GM19372 (cell line): ENCODE data around the gene GUK1.

ENCODE experiments used
- ATAC-seq: cut with Tn5 transposase; IDR thresholded peaks from one replicate; pipeline ENCODE4 v1.9.1; 2021; ENCODE audit warnings: mild to moderate bottlenecking, low read depth, moderate library complexity; ENCODE audit not compliant: unreplicated experiment

Gene GUK1

GRCh38 chr1:228194921-228195812 is 55.1 kb downstream of the GUK1 start:
- no peak for ATAC-seq

DNA sequence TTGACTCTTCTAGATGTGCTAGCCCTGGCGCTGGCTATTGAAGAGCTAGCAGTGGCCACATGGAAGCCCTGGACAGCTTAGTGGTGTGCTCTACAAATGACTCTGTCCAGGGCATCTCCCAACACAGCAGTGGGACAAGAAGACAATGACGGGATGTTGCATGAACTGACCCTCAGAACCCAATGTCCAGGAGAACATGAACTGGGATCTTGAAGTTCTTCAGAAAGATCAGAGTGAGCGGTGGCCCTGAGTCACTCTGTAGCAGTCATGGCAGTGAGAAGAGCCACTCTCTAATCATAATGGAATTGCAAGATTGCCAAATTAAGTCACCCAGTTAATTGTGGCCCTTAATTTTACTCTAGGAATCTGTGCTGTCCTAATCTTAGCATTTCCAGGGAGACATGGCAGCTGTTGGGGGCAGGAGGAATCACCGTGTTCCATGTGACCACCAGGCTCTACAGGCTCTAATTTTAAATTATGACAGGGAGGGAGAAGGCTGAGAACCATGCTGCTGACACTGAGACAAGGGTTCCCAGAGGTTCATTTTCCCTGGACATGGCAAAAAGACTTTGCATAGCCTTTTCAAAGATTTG is 57.6 kb downstream of the GUK1 start:
- ATAC-seq, result no peak
